Dermis microvascular lymphatic vessel endothelial cell (primary cell): ENCODE measurements around the gene RAB11FIP4. TPM values are rescaled to one million over a fixed set of nuclear protein-coding genes. Genes with fewer than 3 reads are reported as not detected.

Source experiments
- DNase-seq, 2 donors: peaks; one replicate each; pipeline versions ENCODE4 v3.0.0 to v3.0.0-alpha.2; 2010; ENCODE audit warnings: low read depth in 2 of 2
- total RNA-seq: library from RNA; depleted of rRNA; stranded (reverse); fragments of >200 nt; gene quantifications from 2 replicates; pipeline ENCODE4 v1.2.1, GENCODE V29; 2014

RAB11FIP4 gene
- total RNA-seq, 1 donor from 2014 or later: not detected

DNA sequence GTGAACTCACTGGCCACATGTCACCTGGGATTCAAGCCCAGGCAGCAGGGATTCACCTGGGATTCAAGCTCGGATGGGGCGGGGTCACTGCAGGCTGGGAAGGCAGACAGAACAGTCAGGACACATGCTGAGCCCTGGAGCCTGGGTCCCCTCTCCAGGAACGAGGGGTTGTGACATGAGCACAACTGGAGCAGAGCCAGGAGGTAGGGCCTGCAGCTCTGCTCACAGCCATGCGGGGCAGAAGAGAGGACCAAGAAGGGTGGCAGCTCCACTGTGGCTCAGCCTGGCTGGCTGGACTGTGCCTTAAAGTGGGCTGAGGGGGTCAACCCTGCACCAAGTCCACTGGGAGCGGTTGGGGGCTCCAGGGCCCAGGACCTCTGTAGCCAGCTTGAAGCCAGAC, 150.1 kb downstream of the RAB11FIP4 start:
- DNase-seq: no peak

DNA sequence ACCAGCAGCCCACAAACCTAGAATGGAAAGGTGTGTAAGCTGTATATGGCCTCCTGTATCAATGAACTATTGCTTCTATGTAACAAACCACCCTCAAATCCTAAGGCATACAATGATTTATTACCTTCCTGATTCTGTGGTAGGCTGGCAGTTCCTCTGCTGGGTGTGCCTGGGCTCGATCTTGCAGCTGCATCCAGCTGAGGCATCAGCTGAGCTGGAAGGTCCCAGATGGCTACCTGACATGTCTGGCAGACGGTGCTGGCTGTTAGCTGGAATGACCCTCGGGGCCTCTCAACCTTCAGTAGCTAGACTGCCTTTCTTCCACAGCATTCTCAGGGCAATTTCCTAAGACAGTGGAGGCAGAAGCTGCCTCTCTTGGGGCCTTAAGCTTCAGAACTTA, 152.7 kb downstream of the RAB11FIP4 start:
- no peak for DNase-seq

DNA sequence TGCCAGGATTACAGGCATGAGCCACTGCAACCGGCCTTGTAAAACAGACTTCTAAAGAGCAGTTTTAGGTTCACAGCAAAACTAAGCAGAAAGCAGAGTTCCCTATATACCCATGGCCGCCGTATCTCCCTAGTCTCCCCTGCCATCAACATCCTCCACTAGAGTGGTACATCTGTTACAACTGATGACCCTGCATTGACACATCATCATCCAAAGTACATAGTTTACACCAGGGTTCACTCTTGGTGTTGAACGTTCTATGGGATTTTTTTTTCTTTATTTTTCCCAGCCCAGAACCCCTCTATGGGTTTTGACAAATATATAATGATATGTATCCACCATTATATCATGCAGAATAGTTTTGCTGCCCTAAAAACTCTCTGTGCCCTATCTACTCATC, 155.2 kb downstream of the RAB11FIP4 start:
- no peak for DNase-seq

DNA sequence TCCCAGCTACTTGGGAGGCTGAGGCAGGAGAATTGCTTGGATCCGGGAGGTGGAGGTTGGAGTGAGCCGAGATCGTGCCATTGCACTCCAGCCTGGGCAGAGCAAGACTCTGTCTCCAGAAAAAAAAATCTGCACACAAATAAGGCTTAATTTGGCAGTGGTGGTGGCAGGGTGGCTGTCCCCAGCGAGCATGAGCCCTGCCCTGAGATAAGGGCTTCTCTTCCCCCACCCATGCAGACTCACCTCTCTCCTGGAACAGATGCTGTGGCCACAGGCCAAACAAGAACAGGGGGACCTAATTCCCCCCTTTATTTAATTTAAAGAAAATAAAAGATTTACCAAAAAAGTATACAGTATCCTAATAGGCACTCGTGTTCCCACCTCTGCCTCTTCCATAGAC, 157.2 kb downstream of the RAB11FIP4 start:
- DNase-seq: no peak

DNA sequence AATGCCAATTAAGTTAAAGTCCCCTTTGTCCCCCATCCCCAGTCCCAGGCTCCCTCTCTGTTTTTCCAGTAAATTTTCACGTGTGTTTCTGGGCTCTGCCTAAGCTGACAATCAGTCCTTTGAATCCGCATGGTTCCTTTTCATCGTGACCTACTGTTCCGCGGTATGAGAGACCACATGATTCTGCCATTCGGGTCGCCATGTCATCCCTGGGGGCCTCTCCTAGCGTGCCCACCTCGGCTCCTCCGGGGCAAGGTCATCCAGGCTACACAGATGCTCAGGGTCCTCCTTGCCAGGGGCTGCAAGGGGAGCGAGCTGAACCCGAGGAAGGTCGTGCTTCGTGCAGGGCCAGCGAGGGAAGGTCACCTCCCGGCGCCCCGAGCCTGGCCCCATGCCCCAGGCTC, 157.6 kb downstream of the RAB11FIP4 start:
- DNase-seq: peak in 1 of 2 donors; percentile 11

DNA sequence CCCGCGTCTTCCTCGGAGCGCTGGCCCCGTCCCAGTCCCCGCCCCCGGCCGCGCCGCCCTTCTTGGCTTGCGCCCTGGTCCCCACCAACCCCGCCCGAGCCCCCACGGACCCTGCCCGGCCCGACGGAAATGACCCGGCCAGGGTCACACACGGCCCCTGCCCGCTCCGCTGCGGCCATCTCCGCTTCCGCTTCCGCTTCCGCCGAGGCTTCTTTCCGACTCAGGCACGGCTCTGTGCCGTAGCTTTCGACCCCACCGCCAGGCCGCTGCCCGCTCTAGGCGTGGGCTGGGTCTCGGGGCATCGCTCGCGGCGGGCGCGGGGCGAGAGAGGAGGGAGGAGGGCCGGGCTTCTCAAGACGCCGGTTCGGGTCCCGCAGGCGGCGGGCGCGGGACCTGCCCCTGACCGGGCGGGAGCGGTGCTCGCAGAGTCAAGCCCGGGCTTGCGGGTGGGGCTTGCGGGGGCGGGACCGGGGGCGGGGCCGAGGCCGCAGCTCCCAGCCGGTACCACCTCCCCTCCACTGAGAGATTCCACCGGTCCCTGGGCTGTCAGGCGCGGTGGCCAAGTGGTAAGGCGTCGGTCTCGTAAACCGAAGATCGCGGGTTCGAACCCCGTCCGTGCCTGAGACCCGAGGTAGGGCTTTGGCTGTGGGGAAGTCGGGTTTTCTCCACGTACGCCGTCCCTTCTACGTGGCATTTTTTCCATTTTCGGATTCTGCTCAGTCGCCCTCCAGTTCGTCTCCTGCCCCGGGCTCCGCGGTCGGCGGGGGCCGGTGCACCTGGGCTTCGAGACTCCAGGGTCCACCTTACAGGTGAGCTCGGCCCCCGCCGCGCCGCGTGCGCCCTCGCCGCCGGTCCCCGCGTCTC, 158.3 kb downstream of the RAB11FIP4 start:
- peak; percentile 78 to 90 for DNase-seq

DNA sequence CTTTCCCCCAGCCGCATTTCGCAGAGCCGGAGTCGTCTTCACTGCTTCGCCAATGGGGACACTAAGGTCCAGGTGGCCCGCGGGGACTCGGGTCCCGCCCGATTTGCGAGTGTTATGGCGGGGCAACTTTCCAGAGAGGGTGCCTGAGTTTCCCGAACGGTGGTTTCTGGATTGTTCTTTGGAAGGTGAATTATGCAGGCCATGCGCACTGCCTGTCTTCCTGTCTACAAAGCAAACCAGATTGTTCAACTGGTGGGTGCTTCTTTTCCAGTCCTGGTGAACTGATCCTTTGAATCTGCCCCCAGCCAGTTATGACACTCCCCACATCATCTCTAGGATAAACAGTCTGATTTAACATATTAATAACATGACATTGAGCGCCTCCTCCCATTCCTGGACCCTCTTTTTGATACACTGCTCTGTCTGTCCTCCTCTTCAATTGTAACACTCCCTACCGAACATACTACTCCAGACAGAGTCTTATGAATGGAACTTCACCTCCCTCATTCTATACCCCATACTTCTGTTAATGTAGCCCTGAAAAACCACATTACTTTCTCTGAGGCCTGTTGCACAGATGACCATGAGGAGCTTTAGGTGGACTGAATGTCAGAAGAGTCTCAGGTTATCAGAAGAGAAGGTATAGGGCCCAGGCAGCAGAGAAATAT, 159.0 kb downstream of the RAB11FIP4 start:
- DNase-seq: peak in 1 of 2 donors; percentile 29

DNA sequence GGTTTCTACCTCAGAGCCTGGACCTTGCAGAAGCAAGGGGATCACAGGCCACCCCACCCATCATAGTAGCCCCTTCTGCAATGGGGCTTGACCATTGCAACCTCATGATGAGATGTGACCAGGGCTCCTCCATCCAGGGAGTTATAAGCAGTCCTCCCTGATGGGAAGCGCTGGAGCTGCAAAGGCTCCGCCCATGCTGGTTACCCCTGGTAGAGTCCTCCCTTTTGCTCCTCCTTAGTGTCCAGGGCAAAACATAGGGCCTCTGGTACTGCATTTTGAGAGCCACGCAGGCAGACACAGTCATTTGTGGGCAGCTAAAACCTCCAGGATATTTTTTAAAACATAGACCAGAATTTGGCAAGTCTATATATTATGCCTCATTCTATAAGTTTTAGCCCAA, 161.1 kb downstream of the RAB11FIP4 start:
- no peak for DNase-seq

DNA sequence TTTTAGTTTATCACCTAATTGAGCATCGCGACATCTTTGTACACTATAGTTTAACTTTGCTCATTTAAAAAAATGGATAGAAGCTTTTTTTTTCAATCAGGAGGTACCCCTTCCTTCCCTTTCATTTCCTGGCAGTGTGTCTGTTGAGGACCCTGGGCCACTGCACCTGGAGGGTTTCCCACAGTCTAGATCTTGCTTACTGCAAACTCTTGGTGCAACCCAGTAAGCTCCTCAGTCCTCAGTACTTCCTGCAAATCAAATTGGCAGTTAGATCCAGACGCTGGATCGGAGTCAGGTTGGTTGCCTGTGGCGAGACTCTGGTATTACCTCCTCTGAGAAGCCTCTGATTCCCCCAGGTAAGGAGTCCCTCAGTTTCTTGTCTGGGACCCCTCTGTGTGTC, 162.0 kb downstream of the RAB11FIP4 start:
- DNase-seq: no peak

DNA sequence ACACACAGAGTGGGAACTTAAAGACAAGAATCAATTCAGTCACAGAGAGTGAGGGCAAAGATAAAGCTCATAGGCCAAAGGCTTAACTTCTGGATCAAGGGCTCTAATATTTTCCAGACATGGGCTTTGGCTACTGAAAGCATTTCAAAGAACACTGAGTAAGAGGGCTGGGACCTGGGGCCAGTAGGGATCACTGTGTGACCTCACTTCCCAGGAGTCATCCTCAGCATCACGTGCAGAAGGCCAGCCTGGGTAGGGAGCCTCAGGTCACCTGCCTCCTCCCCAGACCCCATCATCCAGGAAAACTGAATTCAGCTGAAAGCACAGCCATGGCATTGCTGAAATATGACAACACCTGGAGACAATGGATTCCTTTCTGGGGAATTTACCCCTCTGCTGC, 163.5 kb downstream of the RAB11FIP4 start:
- no peak for DNase-seq

DNA sequence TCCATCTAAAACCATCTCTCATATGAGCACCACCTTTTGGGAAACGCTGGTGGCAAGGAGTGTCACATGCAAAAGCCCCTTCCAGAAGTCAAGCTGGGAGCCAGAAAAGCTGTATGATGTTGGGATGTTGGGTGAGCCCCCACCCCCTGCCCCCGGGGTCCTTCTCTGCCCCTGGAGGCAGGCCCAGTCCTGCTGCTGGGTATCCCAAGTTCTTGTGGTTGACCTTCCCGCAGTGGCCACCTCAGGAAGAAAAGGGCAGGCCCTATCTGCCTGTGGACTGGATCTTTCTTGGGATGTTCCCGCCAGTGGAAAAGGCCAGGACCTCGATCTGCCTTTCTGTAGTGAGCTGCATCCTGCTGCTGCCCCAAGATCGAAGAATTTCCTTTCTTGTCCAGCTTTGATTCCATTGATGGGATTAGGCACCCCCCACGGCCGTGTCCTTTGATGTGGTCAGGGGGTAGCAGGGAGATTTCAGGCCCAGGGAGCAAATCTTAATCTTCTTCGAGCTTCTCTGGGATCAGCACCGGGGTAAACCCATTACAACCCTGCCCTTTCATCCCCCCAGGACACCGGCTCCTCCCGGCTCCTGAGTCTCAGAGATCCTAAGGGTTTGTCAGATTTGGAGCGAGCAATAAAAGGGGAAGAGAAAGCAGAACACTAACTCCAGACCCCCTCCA, 165.6 kb downstream of the RAB11FIP4 start:
- no peak for DNase-seq

DNA sequence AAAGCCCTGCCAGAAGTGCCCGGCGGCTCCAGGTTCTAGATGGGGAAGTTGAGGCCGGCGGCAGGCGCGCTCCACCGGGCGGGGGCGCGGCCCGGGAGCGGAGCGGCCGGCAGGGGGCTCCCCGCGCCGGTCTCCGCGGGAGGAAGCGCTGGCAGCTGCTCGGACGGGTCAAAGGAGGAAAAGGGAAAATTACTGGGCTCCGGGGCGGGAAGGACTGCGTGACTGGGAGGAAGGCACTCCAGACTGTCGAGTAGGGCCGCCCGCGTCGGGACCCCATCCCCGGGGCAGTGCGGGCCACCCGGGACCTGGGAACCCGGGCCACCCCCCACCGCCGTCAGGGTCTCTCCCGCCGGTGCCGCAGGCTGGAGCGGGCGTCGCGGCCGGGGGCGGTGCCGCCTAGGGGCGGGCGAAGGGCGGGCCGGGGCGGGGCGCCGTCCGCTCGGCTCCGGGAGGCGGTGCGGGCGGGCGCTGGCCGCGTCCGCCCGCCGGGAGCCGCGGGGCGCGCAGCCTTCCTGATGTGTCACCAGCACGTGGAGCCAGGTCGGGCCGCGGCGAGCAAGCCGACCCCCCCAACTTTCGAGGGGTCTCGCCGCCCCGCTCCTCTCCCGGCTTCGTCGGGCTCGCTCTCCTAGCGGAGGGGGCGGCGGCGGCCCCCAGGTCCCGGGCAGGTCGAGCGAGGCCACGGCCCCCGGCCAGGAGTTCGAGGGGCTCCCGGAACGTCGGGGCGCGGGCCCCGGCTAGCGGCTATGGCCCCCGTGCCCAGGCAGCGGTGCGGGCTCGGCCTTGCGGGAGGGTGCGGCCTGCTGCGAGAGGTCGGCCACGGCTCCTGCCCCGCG, 167.5 kb downstream of the RAB11FIP4 start:
- peak in 1 of 2 donors; percentile 84 for DNase-seq

DNA sequence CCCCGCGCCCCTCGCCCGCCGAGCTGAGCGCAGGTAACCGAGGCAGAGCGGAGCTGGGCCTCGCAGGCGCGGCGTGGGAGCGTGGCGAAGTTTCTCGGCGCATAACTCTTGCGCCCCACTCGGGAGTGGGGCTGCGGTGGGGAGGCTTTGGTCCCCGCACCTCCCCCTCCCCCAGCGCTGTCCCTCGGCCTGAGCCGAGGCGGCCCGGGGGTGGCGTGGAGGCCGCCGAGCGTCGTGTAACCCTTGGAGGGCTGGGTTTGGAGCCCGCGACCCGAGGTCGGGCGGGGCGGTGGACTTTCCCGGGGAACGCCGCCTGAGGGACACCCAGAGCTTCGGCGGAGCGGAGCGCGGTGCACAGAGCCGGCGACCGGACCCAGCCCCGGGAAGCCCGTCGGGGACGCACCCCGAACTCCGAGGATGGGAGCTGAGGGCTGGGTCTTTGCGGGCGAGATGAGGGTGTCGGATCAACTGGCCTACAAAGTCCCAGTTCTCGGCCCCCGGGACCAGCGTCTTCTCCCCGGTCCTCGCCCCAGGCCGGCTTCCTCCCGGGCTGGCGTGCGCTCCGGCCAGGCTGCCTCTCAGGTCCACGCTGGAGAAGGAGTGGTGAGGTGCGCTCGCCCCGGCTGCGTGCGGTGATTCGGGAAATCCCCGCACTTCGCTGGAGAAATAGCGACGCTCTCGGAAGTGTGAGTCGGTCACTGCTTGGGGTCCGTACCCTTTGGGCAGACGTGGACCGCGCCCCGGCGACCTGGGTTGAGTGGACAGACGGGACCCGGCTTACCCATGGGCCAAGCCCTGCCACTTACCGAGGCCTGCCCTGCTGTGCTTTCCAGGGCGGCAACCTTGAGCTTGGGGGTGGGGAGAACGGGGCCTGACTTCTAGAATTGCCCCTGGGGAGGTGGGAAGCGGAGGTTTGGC, 168.4 kb downstream of the RAB11FIP4 start:
- peak in 1 of 2 donors; percentile 62 for DNase-seq

DNA sequence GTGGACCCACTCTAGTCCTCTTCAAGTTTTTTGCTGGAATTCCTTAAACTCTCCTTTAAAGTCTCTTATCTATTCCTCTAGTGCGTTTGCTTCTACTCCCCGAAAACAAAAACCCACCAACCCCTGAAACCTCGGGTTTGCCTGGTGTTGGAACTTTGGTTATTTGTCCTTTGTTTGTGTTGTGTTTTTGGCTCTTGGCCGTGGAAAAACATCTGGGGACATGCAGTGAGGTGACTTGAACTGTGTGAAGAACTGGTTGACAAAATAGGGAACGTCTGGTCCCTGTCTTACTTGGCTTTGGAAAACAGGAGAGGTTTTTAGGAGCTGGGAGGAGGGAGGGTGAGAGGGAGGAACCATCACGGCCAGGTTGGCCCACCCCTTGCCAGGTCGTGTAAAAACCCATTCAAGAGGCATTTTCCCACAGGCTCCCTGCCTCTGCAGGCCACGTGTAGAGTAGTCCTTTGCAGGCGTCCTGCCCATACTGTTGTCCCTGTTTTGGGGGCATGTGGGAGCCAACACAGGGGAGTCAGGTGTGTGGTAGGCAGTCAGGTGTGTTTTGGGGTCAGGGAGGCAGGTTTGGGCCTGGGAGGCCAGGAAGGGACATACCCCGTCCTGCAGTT, 169.3 kb downstream of the RAB11FIP4 start:
- DNase-seq: peak in 1 of 2 donors; percentile 54

DNA sequence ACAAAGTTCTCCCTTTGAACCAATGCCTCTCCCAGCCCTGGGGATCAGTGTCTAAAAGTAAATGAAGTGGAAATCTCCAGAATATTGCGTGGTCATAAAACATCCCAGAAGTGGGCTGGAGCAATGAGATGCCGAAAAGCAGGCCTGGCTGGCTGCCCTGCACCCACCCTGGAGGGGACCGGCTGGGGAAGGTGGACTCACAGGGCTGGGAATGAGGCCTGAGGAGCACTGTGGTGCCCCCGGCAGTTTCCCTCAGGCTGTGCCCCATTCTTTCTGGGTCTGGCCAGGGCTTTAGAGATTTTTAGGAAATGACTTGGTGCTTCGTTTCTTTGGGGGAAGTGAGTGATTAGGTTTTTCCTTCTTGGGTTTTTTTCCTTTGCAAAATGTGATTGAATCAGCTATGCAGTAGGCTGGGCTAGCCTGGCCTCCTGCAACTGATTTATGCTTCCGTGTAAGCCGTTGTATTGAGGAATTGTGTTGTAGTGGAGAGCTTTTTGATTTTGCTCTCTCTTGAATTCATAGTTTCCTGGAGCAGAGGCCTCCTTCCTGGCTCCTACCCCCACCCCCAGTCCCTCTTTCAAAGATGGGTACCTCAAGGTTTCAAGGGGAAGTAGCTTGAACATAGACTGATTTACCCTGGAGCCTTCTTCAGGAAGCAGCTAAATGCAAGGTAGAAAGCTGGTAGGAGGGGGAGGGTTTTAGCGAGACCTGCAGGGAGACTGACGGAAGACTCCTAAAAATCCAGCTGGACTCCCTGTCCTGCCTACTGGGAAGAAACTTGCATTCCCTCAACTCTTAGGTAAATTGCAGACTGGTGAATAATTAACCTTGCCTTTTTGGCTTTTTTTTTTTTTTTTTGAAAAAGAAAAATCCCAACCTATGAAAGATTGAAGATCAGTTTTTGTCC, 170.2 kb downstream of the RAB11FIP4 start:
- DNase-seq: peak in 1 of 2 donors; percentile 61

DNA sequence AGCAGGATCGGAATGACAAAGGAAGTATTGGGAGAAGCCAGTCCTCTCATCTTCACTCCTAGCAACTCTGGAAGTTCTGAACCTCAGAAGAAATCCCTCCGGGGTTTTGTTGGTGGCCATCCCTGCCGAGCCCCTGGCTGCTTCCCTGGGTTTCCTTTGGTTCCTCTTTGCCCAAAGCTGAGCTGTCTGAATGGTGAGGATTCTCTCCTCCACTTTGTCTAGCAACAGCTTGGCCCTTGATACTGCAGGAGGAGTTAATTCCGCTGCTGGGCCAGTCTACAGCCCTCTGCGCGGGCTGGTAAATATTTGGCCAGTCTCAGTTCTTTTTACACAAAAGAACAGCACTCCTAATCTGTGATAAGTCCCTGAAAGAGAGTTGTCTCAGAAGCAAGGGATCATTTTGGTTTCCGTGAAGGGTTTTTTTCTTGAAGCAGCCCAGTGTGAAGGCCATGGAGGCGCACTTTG, 170.9 kb downstream of the RAB11FIP4 start:
- no peak for DNase-seq

DNA sequence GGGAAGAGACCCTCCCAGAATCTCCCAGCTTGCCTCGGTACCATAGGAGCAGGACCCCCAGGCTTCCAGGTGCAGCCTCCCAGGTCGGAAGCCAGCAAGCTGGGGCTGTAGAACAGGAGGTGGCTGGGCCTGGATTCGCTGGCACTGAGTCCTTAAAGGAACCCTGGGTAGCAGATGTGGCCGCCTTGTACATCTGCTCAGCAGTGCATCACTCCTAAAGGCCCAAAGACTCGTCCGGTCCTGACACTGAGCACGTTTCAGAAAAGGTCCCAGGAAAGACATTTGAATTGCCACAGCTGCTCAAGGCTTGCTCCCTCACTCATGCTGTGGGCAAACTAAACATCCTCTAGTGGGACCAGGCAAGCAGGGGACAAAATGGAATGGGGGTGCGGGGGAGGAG, 172.8 kb downstream of the RAB11FIP4 start:
- DNase-seq: no peak

DNA sequence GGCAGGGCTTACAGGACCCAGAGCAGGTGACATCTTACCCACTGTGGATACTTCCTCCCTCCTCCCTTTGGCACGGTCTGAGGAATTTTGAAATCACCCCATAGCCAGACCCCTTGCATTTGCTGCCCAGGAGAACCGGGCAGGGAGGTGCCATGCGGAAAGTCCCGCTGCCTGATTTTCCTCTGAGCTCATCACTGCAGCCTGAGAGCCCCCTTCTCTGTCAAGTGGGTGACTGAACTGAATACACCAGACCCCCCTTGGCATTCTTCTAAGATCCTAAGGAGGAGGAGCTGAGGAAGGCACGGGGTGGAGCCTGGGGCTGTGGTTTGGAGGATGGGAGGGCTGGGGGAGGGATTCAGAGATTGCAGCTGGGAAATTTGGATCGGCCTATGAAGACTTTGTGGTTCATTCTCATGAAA, 173.4 kb downstream of the RAB11FIP4 start:
- peak in 1 of 2 donors; percentile 24 for DNase-seq

DNA sequence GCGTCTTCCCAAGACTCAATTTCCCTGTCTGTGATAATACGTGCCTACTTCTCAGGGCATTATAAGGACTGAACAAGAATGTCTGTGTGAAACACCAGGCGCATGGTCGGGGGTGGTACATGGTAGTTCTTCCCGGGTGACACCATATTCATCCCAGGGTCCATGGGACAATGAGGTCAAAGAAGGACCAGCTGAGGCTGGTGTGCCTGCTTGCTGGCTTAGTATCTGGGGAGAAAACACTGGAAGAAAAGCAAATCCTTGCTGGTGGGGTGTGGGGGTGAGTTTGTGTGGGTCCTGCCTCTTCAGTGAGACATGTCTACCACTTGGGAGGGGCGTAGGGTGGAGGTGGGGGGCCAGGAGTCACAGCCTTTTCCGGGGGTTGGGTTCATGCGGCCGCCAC, 174.2 kb downstream of the RAB11FIP4 start:
- DNase-seq: no peak
